Type B pancreatic cell (in vitro differentiated cells): ENCODE data around the gene TASOR2. TPM values are rescaled to one million over a fixed set of nuclear protein-coding genes. Genes with fewer than 3 reads are reported as not detected.

Experiments
- DNase-seq: peaks from one replicate; pipeline ENCODE4 v3.0.0; 2021; ENCODE audit warnings: mixed read lengths; ENCODE audit not compliant: unreplicated experiment; ENCODE audit errors: extremely low spot score
- H3K27ac Mint-ChIP-seq: 2 replicates; pipeline ENCODE4 v1.8.0; 2021; ENCODE audit warnings: mild to moderate bottlenecking, mixed read lengths
- H3K27me3 Mint-ChIP-seq: 2 replicates; pipeline ENCODE4 v1.8.0; 2021; ENCODE audit warnings: mixed read lengths
- H3K36me3 Mint-ChIP-seq: 2 replicates; pipeline ENCODE4 v1.8.0; 2021; ENCODE audit warnings: mixed read lengths
- H3K4me1 Mint-ChIP-seq: one replicate; pipeline ENCODE4 v1.8.0; 2021; ENCODE audit warnings: mixed read lengths; ENCODE audit not compliant: unreplicated experiment
- H3K4me3 Mint-ChIP-seq: 2 replicates; pipeline ENCODE4 v1.8.0; 2021; ENCODE audit warnings: mild to moderate bottlenecking, mixed read lengths
- H3K9me3 Mint-ChIP-seq: 2 replicates; pipeline ENCODE4 v1.8.0; 2021; ENCODE audit warnings: mixed read lengths
- total RNA-seq: library from RNA; stranded (reverse); gene quantifications from 2 replicates; pipeline ENCODE4 v1.2.1, GENCODE V29; 2021; ENCODE audit warnings: low replicate concordance
- TF ChIP-seq, protein P1 (sequence below): fragments of 200-600 bp; sonication (generic); conservative IDR thresholded peaks from 2 replicates; pipeline ENCODE4 v1.5.0; 2021; ENCODE audit warnings: antibody characterized with exemption, mild to moderate bottlenecking

The TASOR2 gene
- total RNA-seq, 1 donor from 2014 or later = 70.1 TPM

DNA sequence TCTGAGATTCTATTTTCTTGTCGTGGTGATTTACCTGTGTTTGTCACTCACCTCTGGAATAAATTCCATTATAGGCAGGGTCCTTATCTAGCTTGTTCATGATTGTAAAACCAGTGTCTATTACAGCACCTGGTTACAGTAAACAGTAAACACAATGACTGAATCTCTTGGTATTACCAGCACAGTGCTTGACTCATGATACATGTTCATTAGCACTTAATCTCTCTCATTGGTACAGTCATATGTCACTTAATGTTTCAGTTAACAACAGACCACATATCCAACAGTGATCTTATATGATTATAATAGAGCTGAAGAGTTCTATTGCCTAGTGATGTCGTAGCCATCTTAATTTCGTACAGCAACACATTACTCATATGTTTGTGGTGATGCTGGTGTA lies 1.6 kb upstream of the TASOR2 start:
- no peak for DNase-seq
- no peak overlapping the region for H3K4me3 Mint-ChIP-seq
- H3K9me3 Mint-ChIP-seq = no peaks in the 10 kb centered on the region
- H3K27ac Mint-ChIP-seq = no peak overlapping the region
- no peaks in the 10 kb centered on the region for H3K36me3 Mint-ChIP-seq
- TF ChIP-seq, protein P1, sequence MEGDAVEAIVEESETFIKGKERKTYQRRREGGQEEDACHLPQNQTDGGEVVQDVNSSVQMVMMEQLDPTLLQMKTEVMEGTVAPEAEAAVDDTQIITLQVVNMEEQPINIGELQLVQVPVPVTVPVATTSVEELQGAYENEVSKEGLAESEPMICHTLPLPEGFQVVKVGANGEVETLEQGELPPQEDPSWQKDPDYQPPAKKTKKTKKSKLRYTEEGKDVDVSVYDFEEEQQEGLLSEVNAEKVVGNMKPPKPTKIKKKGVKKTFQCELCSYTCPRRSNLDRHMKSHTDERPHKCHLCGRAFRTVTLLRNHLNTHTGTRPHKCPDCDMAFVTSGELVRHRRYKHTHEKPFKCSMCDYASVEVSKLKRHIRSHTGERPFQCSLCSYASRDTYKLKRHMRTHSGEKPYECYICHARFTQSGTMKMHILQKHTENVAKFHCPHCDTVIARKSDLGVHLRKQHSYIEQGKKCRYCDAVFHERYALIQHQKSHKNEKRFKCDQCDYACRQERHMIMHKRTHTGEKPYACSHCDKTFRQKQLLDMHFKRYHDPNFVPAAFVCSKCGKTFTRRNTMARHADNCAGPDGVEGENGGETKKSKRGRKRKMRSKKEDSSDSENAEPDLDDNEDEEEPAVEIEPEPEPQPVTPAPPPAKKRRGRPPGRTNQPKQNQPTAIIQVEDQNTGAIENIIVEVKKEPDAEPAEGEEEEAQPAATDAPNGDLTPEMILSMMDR = no peak
- H3K27me3 Mint-ChIP-seq = peaks cover 14% of the 10 kb centered on the region
- peaks cover 11% of the 10 kb centered on the region for H3K4me1 Mint-ChIP-seq

DNA sequence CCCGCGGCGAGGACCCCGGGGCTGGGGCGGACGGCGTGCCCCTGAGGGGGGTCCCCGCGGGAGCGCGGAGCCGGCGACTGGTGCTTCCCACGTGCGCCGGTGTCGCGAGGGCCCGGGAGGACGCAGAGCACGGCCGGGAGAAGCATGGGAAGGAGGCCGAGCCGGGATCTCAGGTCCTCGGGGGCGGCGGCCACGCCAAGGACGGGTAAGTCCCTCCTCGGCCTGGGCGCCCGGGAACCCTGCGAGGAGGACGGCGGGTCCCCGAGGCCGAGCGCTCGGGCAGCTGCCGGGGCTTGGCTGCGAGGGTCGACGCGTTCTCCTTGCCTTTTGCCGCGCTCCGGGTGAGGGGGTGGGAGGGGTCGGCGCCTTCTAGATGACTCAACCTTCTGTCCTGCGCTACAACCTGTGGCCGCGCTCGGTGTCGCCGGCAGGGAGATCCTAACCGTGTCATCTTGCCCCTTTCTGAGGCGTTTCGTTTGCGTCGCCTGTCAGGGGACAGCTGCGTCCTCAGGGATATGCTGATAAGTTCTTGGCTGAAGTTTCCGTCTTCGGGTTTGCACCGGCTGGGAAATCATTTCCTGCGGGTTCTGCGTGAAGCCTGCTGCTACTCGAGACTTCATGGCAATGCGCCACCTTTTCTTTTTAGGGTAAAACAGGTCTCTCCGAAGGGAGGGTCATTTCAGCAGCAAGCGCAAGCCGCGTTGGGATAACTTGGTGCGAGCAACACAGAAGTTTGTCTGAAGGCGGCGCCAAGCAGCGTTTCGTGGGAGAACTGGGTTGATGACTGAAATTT lies 529 bp downstream of the TASOR2 start:
- peaks cover 11% of the 10 kb centered on the region for H3K4me1 Mint-ChIP-seq
- peak overlapping the region; percentile 97 for H3K27ac Mint-ChIP-seq
- peak overlapping the region; percentile 98 for H3K4me3 Mint-ChIP-seq
- peaks cover 4% of the 10 kb centered on the region for H3K27me3 Mint-ChIP-seq
- TF ChIP-seq, protein P1 = peak; percentile 58
- no peaks in the 10 kb centered on the region for H3K9me3 Mint-ChIP-seq
- no peak for DNase-seq
- no peaks in the 10 kb centered on the region for H3K36me3 Mint-ChIP-seq

DNA sequence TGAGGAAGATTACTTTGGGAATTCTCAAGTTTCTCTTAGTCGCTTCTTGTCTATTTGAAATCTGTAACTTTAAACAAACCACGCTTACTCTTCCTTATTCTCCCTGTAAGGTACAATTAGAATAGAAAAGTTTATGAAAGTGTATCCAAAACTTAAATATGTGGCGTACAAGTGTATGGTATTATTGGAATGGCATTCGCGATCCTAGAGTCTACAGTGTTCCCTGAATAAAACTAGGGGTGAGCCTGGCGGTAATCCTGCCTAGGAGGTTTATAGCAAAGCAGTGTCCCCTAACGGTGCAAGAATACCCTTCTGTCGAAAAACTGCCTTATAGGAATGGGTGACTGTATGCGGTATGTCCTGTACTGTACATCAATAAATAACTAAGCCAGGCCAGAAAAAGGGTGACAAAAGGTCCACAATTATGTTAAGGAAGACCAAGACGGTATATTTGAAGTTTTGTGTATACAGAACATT lies 1.2 kb downstream of the TASOR2 start:
- Mint-ChIP-seq H3K27me3 (no peaks in the 10 kb centered on the region), H3K36me3 (no peaks in the 10 kb centered on the region), H3K27ac (peak overlapping the region; percentile 97), H3K9me3 (no peaks in the 10 kb centered on the region), H3K4me1 (peaks cover 11% of the 10 kb centered on the region), H3K4me3 (peak overlapping the region; percentile 98)
- TF ChIP-seq, protein P1 = no peak
- DNase-seq = no peak

DNA sequence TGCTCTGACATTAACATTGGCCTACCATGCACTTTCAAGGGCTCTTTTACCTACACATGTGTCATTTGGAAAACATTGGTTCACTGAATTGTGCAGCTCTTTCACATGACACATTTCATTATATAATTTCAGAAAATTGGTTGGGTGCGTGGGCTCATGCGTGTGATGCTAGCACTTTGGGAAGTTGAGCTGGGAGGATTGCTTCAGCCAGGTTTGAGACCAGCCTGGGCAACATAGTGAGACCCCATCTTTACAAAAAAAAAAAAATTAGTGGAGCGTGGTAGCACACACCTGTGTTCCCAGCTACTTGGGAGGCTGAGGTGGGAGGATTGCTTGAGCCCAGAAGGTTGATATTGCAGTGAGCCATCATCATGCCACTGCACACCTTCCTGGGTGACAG lies 3.9 kb downstream of the TASOR2 start:
- Mint-ChIP-seq H3K9me3 (no peaks in the 10 kb centered on the region), H3K27me3 (no peaks in the 10 kb centered on the region), H3K4me1 (peaks cover 29% of the 10 kb centered on the region), H3K36me3 (no peaks in the 10 kb centered on the region), H3K4me3 (no peak overlapping the region), H3K27ac (no peak overlapping the region)
- TF ChIP-seq, protein P1 = no peak
- DNase-seq = no peak

DNA sequence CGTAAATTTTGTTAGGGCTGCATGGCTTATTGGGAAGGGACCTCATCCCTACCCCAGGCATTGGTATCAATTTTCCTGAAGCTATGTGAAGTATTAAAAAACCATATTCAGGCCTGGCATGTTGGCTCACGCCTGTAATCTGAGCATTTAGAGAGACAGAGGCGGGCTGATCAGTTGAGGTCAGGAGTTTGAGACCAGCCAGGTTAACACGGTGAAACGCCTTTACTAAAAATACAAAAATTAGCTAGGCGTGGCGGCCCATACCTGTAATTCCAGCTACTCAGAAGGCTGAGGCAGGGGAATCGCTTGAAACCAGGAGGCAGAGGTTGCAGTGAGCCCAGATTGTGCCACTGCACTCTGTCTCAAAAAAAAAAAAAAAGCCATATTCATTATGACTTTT lies 7.1 kb downstream of the TASOR2 start:
- H3K9me3 Mint-ChIP-seq = no peaks in the 10 kb centered on the region
- H3K27me3 Mint-ChIP-seq = no peaks in the 10 kb centered on the region
- DNase-seq = no peak
- H3K36me3 Mint-ChIP-seq = no peaks in the 10 kb centered on the region
- H3K4me1 Mint-ChIP-seq = peaks cover 31% of the 10 kb centered on the region
- TF ChIP-seq, protein P1 = no peak
- peak overlapping the region; percentile 76 for H3K27ac Mint-ChIP-seq
- H3K4me3 Mint-ChIP-seq = peak overlapping the region; percentile 80
